ENCODE measurements around the gene MBNL1. TPM values are rescaled to one million over a fixed set of nuclear protein-coding genes. Genes with fewer than 3 reads are reported as not detected.

Gene MBNL1
- total RNA-seq, 6 experiments from 2014 or later, result 200 to 291 (median 244) TPM

DNA sequence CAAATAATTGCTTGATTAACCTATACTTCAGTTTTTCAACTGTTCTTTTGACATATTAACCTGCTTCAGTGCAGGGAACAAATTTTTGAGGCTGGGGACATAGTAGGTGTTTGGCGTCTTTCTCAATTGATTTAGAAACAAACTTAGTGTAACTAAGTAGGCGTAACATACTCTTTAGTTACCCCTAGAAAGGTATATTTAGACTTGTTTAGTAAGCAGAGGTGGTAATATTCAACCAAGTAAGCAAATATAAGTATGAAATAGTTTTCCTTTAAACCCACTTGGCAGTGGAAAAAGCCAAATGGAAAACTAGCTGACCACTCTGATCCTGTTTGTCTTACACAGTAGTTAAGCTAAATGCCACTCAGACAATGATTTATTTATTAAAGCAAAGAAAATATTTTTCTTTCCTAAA, 113.2 kb downstream of the MBNL1 start:
- peak overlapping the region; percentile 88 for H3K4me3 Mint-ChIP-seq
- H3K9me3 Mint-ChIP-seq, result no peaks in the 10 kb centered on the region
- no peaks in the 10 kb centered on the region for H3K27me3 Mint-ChIP-seq (ENCODE audit: insufficient read depth)
- H3K27ac Mint-ChIP-seq, result peak overlapping the region; percentile 90
- TF ChIP-seq, protein P1, sequence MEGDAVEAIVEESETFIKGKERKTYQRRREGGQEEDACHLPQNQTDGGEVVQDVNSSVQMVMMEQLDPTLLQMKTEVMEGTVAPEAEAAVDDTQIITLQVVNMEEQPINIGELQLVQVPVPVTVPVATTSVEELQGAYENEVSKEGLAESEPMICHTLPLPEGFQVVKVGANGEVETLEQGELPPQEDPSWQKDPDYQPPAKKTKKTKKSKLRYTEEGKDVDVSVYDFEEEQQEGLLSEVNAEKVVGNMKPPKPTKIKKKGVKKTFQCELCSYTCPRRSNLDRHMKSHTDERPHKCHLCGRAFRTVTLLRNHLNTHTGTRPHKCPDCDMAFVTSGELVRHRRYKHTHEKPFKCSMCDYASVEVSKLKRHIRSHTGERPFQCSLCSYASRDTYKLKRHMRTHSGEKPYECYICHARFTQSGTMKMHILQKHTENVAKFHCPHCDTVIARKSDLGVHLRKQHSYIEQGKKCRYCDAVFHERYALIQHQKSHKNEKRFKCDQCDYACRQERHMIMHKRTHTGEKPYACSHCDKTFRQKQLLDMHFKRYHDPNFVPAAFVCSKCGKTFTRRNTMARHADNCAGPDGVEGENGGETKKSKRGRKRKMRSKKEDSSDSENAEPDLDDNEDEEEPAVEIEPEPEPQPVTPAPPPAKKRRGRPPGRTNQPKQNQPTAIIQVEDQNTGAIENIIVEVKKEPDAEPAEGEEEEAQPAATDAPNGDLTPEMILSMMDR (IDR thresholded peaks at IDR 0.05), result no peak
- H3K36me3 Mint-ChIP-seq (ENCODE audit: low read depth), result peaks cover 13% of the 10 kb centered on the region
- H3K4me1 Mint-ChIP-seq (ENCODE audit: low read depth), result peaks cover 92% of the 10 kb centered on the region
- DNase-seq, result no peak

GRCh38 chr3:152382312-152383135, 113.8 kb downstream of the MBNL1 start:
- TF ChIP-seq, protein P1 (IDR thresholded peaks at IDR 0.05), result no peak
- Mint-ChIP-seq H3K9me3 (no peaks in the 10 kb centered on the region), H3K27me3 (ENCODE audit: insufficient read depth) (no peaks in the 10 kb centered on the region), H3K4me3 (peak overlapping the region; percentile 88), H3K27ac (peak overlapping the region; percentile 90), H3K4me1 (ENCODE audit: low read depth) (peaks cover 92% of the 10 kb centered on the region), H3K36me3 (ENCODE audit: low read depth) (peaks cover 17% of the 10 kb centered on the region)
- DNase-seq, result no peak

- H3K4me1 Mint-ChIP-seq (ENCODE audit: low read depth), result peaks cover 94% of the 10 kb centered on the region
- TF ChIP-seq, protein P1 (IDR thresholded peaks at IDR 0.05), result no peak
- H3K9me3 Mint-ChIP-seq, result no peaks in the 10 kb centered on the region
- peak overlapping the region; percentile 88 for H3K4me3 Mint-ChIP-seq
- H3K27ac Mint-ChIP-seq, result peak overlapping the region; percentile 90
- H3K36me3 Mint-ChIP-seq (ENCODE audit: low read depth), result peaks cover 11% of the 10 kb centered on the region; the same call in 1 of the 2 replicates
- DNase-seq, result no peak
- H3K27me3 Mint-ChIP-seq (ENCODE audit: insufficient read depth), result no peaks in the 10 kb centered on the region
Measured at GRCh38 chr3:152383136-152383606, 114.4 kb downstream of the MBNL1 start.

- peak overlapping the region; percentile 56 for H3K27ac Mint-ChIP-seq
- peaks cover 17% of the 10 kb centered on the region; the same call in 1 of the 2 replicates for H3K36me3 Mint-ChIP-seq (ENCODE audit: low read depth)
- H3K4me1 Mint-ChIP-seq (ENCODE audit: low read depth), result peaks cover 93% of the 10 kb centered on the region
- no peaks in the 10 kb centered on the region for H3K27me3 Mint-ChIP-seq (ENCODE audit: insufficient read depth)
- DNase-seq, result no peak
- peak overlapping the region; percentile 41; the same call in 1 of the 2 replicates for H3K4me3 Mint-ChIP-seq
- H3K9me3 Mint-ChIP-seq, result no peaks in the 10 kb centered on the region
- TF ChIP-seq, protein P1 (IDR thresholded peaks at IDR 0.05), result no peak
Measured at GRCh38 chr3:152384412-152384811, 115.7 kb downstream of the MBNL1 start.

- no peaks in the 10 kb centered on the region for H3K27me3 Mint-ChIP-seq (ENCODE audit: insufficient read depth)
- TF ChIP-seq, protein P1 (IDR thresholded peaks at IDR 0.05), result no peak
- DNase-seq, result peak; percentile 83
- no peaks in the 10 kb centered on the region for H3K9me3 Mint-ChIP-seq
- H3K36me3 Mint-ChIP-seq (ENCODE audit: low read depth), result peaks cover 13% of the 10 kb centered on the region; the same call in 1 of the 2 replicates
- peak overlapping the region; percentile 55 for H3K4me3 Mint-ChIP-seq
- H3K4me1 Mint-ChIP-seq (ENCODE audit: low read depth), result peaks cover 85% of the 10 kb centered on the region
- H3K27ac Mint-ChIP-seq, result peak overlapping the region; percentile 82
Measured at GRCh38 chr3:152385761-152386160, 117.0 kb downstream of the MBNL1 start.
